K562 (cell line): ENCODE data around the gene ZNF616. TPM values are rescaled to one million over a fixed set of nuclear protein-coding genes. Genes with fewer than 3 reads are reported as not detected.

Experiments used
- ATF1 ChIP-seq, 2 experiments: fragments of 450-650 bp in 1 of 2; IDR thresholded peaks; 2 replicates each; pipeline ENCODE4 v1.6.1; 2016; ENCODE audit warnings: missing compliant biosample characterization in 1 of 2, missing genetic modification characterization in 1 of 2
- ATF3 ChIP-seq, 2 experiments: fragments of 450-650 bp in 1 of 2; sonication (generic) in 1 of 2; formaldehyde crosslinking in 1 of 2; IDR thresholded peaks in 1 of 2; conservative IDR thresholded peaks in 1 of 2; 2 replicates each; pipeline versions ENCODE4 v1.6.1 to v1.8.1; 2016 to 2023; ENCODE audit warnings: mild to moderate bottlenecking in 2 of 2, moderate library complexity in 2 of 2, inconsistent platforms in 1 of 2, missing genetic modification reagents in 1 of 2
- ATF4 ChIP-seq: fragments of 450-650 bp; formaldehyde crosslinking; IDR thresholded peaks from 2 replicates; pipeline ENCODE4 v1.4.0; 2022; ENCODE audit warnings: mild to moderate bottlenecking, moderate library complexity
- CBX2 ChIP-seq: fragments of 200-600 bp; sonication (generic); IDR thresholded peaks from one replicate; pipeline ENCODE4 v1.6.1; 2012; ENCODE audit warnings: mild to moderate bottlenecking, low read length, inconsistent platforms; ENCODE audit not compliant: insufficient read depth, poor library complexity, severe bottlenecking
- HMGN3 ChIP-seq: IDR thresholded peaks from 2 replicates; pipeline ENCODE4 v1.6.1; 2011; ENCODE audit warnings: borderline replicate concordance, low read depth, mild to moderate bottlenecking, mixed read lengths, low read length; ENCODE audit not compliant: insufficient read length; ENCODE audit errors: extremely low read depth
- HNRNPH1 ChIP-seq: fragments of 200-400 bp; formaldehyde crosslinking; optimal IDR thresholded peaks from 2 replicates; pipeline ENCODE3; 2017; ENCODE audit warnings: low read depth, mild to moderate bottlenecking, low read length, moderate library complexity
- KHSRP ChIP-seq: fragments of 450-650 bp; IDR thresholded peaks from 2 replicates; pipeline ENCODE4 v1.6.1; 2017
- NFIC ChIP-seq: fragments of 450-650 bp; IDR thresholded peaks from 2 replicates; pipeline ENCODE4 v1.6.1; 2017; ENCODE audit warnings: mild to moderate bottlenecking, inconsistent platforms
- NR2C2 ChIP-seq, 2 experiments: fragments of 200-800 bp in 1 of 2; sonication (Bioruptor generic) in 1 of 2; sonication (generic) in 1 of 2; formaldehyde crosslinking in 1 of 2; IDR thresholded peaks; 2 replicates each; pipeline versions ENCODE4 v1.6.1 to v1.8.0; 2016 to 2022; ENCODE audit warnings: mild to moderate bottlenecking in 1 of 2, missing compliant biosample characterization in 1 of 2, missing genetic modification characterization in 1 of 2, missing genetic modification reagents in 1 of 2
- POLR2AphosphoS2 ChIP-seq: IDR thresholded peaks from 2 replicates; pipeline ENCODE4 v1.6.1; 2012; ENCODE audit warnings: low read length, improper control_type of control experiment
- POLR2G ChIP-seq: fragments of 200-400 bp; formaldehyde crosslinking; IDR thresholded peaks from 2 replicates; pipeline ENCODE4 v1.6.1; 2017; ENCODE audit warnings: low read depth, mild to moderate bottlenecking, antibody characterized with exemption, low read length, moderate library complexity
- RAD21 ChIP-seq, 2 experiments: fragments of 250-450 bp in 1 of 2; fragments of 450-650 bp in 1 of 2; sonication (Bioruptor Pico) in 1 of 2; formaldehyde crosslinking in 1 of 2; IDR thresholded peaks in 1 of 2; conservative IDR thresholded peaks in 1 of 2; 2 replicates each; pipeline versions ENCODE4 v1.4.0 to v1.8.0; 2020 to 2022; ENCODE audit warnings: mild to moderate bottlenecking in 2 of 2, moderate library complexity in 1 of 2
- RFX1 ChIP-seq: fragments of 450-650 bp; IDR thresholded peaks from 2 replicates; pipeline ENCODE4 v1.6.1; 2016; ENCODE audit warnings: mild to moderate bottlenecking, moderate library complexity
- SMARCB1 ChIP-seq: IDR thresholded peaks from 2 replicates; pipeline ENCODE4 v1.6.1; 2011; ENCODE audit warnings: improper control_type of control experiment, low read depth; ENCODE audit not compliant: insufficient read length
- SMARCE1 ChIP-seq: fragments of 450-650 bp; IDR thresholded peaks from 2 replicates; pipeline ENCODE4 v1.7.1; 2016; ENCODE audit warnings: mild to moderate bottlenecking
- ZBTB33 ChIP-seq: sonication (generic); formaldehyde crosslinking; IDR thresholded peaks from 2 replicates; pipeline ENCODE4 v1.8.1; 2023; ENCODE audit warnings: mild to moderate bottlenecking, missing genetic modification reagents
- ZNF143 ChIP-seq: sonication (generic); formaldehyde crosslinking; IDR thresholded peaks from 2 replicates; pipeline ENCODE4 v1.9.0; 2022; ENCODE audit warnings: mild to moderate bottlenecking, missing genetic modification reagents
- ZZZ3 ChIP-seq: fragments of 450-650 bp; IDR thresholded peaks from 2 replicates; pipeline ENCODE4 v1.6.1; 2016; ENCODE audit warnings: antibody characterized with exemption, mild to moderate bottlenecking, moderate library complexity
- polyA plus RNA-seq, 8 experiments: library from polyadenylated mRNA; depleted of rRNA in 4 of 8; stranded (reverse) in 5 of 8; unstranded in 3 of 8; fragments of >200 nt; fragmentation: Nextera tagmentation in 2 of 8; fragmentation: Illumina TruSeq in 1 of 8; extraction: Ambion mirVana in 2 of 8; extraction: Trizol in 1 of 8; gene quantifications; 2 replicates each; pipeline versions ENCODE4 v1.2.1 to v1.2.3, GENCODE V29; 2011 to 2014; ENCODE audit warnings: inconsistent platforms in 1 of 8, missing spikeins in 1 of 8
- total RNA-seq, 7 experiments: library from RNA; depleted of rRNA in 6 of 7; stranded (reverse); fragments of >200 nt in 6 of 7; fragmentation: Illumina TruSeq in 2 of 7; extraction: Trizol in 2 of 7; gene quantifications; 2 replicates each; pipeline versions ENCODE4 v1.2.1 to v1.2.3, GENCODE V29; 2011 to 2021; ENCODE audit warnings: low replicate concordance in 1 of 7
- TF ChIP-seq, protein P1 (sequence below): IDR thresholded peaks from 2 replicates; pipeline ENCODE4 v1.6.1; 2011; ENCODE audit not compliant: insufficient read length; ENCODE audit errors: extremely low read depth
- TF ChIP-seq, protein P2 (sequence below): fragments of 450-650 bp; formaldehyde crosslinking; conservative IDR thresholded peaks from 2 replicates; pipeline ENCODE4 v1.4.0; 2022; ENCODE audit warnings: mild to moderate bottlenecking, missing genetic modification characterization

ZNF616 gene
- total and polyA plus RNA-seq, 9 of the 15 experiments (the other 6 are each of a cell fraction or from before 2014, with no cell fraction given): 3.4 to 13.0 (median 6.7) TPM

DNA sequence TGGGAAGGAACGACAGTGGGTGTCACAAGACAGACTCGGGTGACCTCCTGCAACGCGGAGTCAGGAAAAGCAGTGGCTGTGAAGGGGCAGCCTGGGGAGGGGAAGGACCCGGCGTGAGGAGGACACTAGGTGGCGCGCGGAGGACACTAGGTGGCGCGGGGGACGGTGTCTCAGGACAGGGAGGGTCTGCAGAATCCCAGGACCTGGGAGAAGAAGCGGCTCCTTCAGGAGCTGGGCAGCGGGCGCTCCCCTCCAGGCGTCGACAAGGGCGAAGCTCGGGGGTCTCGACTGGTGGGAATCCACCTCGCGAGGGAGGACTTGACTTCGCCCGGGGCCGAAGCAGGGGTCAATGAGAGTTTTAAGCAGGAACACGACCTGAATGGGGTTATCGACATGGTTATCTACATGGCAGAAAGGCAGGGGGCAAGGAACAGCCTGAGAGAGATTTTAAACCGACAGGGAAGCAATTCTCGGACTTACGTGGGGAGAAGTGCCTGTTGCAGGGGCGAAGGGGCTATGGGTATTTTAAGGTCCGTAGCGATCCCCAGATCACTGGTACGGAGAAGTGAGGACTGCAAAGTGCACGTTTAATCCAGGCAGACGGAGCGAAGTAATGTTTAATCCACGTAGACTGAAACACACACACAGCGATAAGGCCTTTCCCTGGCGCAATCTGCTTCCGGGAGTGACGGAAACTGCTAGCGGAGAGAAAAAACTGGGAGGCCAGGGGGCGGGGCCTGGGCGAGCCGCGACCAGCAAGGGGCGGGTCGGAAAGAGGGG lies at the start of gene ZNF616 (continued):
- peak; percentile 85 for TF ChIP-seq POLR2G
- TF ChIP-seq KHSRP: no peak
- no peak for TF ChIP-seq SMARCB1
- TF ChIP-seq, protein P1, sequence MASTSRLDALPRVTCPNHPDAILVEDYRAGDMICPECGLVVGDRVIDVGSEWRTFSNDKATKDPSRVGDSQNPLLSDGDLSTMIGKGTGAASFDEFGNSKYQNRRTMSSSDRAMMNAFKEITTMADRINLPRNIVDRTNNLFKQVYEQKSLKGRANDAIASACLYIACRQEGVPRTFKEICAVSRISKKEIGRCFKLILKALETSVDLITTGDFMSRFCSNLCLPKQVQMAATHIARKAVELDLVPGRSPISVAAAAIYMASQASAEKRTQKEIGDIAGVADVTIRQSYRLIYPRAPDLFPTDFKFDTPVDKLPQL: no peak
- TF ChIP-seq RFX1: no peak
- TF ChIP-seq ZZZ3: no peak
- no peak for TF ChIP-seq HMGN3
- no peak; the same call in 1 of the 2 replicates for TF ChIP-seq ZNF143 (CRISPR knock-in tag)
- TF ChIP-seq ZBTB33: no peak; the same call in 1 of the 2 replicates
- peak; percentile 68 to 80 for TF ChIP-seq RAD21 (CRISPR knock-in tag; conservative IDR thresholded peaks at IDR 0.05 in 1 of 2, IDR thresholded peaks at IDR 0.05 in 1 of 2)
- no peak for TF ChIP-seq HNRNPH1
- no peak for TF ChIP-seq ATF1 (CRISPR knock-in tag; IDR thresholded peaks at IDR 0.05)
- TF ChIP-seq ATF1 (tag; IDR thresholded peaks at IDR 0.05): peak; percentile 78
- no peak; the same call in 1 of the 2 replicates for TF ChIP-seq POLR2AphosphoS2
- TF ChIP-seq, protein P2, sequence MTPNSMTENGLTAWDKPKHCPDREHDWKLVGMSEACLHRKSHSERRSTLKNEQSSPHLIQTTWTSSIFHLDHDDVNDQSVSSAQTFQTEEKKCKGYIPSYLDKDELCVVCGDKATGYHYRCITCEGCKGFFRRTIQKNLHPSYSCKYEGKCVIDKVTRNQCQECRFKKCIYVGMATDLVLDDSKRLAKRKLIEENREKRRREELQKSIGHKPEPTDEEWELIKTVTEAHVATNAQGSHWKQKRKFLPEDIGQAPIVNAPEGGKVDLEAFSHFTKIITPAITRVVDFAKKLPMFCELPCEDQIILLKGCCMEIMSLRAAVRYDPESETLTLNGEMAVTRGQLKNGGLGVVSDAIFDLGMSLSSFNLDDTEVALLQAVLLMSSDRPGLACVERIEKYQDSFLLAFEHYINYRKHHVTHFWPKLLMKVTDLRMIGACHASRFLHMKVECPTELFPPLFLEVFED (CRISPR knock-in tag): no peak
- no peak for TF ChIP-seq ATF3 (IDR thresholded peaks at IDR 0.05)
- no peak for TF ChIP-seq ATF3 (CRISPR knock-in tag; conservative IDR thresholded peaks at IDR 0.05)
- TF ChIP-seq CBX2: no peak
- 0 out of 2 replicates have a peak, but pooled peaks have one; percentile 33 for TF ChIP-seq NFIC
- peak; percentile 81 for TF ChIP-seq NR2C2 (CRISPR knock-in tag; IDR thresholded peaks at IDR 0.05)
- peak; percentile 97 for TF ChIP-seq NR2C2 (tag; IDR thresholded peaks at IDR 0.05)
- TF ChIP-seq SMARCE1: 0 out of 2 replicates have a peak, but pooled peaks have one; percentile 18
- no peak for TF ChIP-seq ATF4 (CRISPR knock-in tag)
